Activated CD4-positive, CD25-positive, alpha-beta regulatory T cell treated with anti-CD3 and anti-CD28 coated beads, Interleukin-2, amount 50 U/mL, for 16 hours (primary cell): ENCODE results near the gene PPP1R13L.
A peak's percentile ranks its signal among the peaks of the same experiment; 100 is the strongest.

Experiments used
- DNase-seq: peaks from one replicate; pipeline ENCODE4 v3.0.0-alpha.2; 2020; ENCODE audit warnings: low read depth, low spot score

Gene PPP1R13L

DNA sequence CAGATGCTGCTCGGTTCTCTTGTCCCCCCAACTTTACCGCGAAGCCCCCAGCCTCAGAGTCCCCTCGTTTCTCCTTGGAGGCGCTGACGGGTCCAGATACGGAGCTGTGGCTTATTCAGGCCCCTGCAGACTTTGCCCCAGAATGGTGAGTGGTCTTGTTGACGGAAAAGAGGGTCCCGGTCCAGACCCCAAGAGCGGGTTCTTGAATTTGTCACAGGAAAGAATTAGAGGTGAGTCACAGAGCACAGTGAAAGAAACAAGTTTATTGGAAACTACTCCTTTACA is 2.2 kb upstream of the PPP1R13L start:
- DNase-seq, result no peak

DNA sequence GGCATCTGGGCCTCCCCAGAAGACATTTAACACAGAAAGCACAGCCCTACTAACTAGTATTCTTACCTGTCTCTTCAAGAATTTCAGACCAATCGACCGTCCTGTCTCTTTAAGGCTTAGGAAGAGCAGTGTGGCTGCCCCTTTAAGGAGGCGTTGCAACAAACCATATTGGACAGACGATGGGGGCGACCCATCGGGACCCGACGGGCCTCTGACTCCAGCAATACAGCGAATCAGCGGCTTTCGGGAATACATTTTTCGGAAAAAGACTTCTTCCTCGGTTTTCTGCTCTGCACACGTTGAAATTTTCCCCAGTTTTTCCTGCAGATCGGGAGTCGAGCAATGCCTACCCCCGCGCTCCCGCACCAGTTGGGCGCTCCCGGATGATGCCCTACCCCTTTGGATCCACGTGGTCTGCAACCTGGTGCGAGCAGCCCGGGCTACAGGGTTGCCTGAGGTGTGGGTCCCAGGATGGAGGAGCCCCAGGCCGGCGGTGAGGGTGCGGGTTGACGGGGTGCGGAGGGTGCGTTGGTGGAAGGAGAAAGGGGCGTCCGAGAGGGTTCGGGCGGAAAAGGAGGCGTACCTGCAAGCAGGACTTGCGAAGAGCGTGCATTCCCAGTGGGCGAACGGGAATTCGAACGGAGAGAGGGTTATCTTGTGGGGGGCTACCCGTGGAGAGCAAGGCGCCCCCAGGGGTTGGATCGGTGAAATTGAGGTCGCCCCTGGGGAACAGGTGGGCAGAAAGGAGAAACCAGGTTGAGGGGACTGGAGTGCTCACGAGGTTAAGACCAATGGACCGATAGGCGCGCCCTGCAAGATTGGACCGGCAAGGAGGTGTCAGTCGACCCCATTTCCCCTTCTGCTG is 1.6 kb upstream of the PPP1R13L start, which contains the start of gene POLR1G:
POLR1G (plus strand) TSS at position 419 of the 865 bp plus-strand sequence; CDS start at position 472, 53 bp downstream.
- DNase-seq, result peak; percentile 61

GRCh38 chr19:45405435-45406225 is 761 bp upstream of the PPP1R13L start:
- DNase-seq, result peak; percentile 76

GRCh38 chr19:45403781-45404556 is 900 bp downstream of the PPP1R13L start:
- peak; percentile 38 for DNase-seq

- no peak for DNase-seq
These were observed 1.6 kb downstream of the PPP1R13L start for GRCh38 chr19:45403272-45403671.

GRCh38 chr19:45402298-45403061 is 2.4 kb downstream of the PPP1R13L start:
- no peak for DNase-seq

DNA sequence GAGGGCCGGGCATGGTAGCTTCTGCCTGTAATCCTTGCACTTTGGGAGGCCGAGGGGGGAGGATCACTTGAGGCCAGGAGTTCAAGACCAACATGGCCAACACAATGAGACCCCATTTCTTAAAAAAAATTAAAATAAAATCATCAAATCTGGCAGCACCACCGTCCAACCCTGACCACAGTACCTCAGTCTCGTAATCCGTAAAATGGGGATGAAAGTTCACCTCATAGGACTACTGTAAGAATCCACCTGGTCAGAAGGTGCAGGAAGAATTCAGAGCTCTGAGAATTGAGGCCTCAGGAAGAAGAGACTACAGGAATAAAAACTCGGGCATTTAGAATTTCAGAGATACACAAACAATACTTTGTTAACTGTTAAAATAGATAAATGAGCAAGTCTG is 3.1 kb downstream of the PPP1R13L start:
- DNase-seq, result no peak

- DNase-seq, result no peak
These were observed 4.7 kb downstream of the PPP1R13L start for GRCh38 chr19:45400192-45400591.

GRCh38 chr19:45395821-45396617 is 8.8 kb downstream of the PPP1R13L start:
- no peak for DNase-seq

DNA sequence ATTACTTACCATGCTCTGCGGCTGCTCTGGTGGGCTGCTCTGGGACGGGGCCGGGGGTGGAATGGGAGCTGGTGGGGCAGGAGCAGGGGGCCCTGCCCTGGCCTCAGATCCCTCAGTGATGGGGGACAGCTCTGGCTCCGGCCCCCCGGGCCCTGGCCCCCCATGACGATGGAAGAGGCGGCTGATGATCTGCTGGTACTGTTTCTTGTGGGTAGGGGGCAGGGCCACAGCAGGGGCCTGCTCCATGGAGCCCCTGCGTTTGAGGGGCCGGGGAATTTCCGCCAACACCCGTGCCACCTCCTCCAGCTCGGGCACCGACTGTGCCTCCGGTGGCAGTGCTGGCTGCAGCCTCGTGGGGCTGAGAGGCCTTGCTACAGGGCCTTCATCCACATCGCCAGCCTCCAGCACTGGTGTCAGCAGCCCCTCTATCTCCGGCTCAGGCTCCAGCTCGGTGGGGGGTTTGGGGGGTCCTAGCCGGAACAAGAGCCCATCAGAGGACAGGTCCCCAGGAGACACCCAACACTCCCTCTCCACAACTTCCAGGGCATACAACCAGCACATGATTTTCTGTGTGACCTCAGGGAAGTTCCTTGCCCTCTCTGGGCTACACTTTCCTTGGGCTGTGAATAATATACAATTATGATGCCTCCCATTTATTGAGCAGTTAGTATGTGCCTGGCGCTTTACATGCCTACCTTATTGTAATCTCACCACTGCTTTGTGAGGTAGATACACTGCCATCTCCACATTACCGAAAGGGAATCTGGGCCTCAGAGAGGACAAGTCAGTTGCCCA is 12.8 kb downstream of the PPP1R13L start:
- DNase-seq, result no peak

DNA sequence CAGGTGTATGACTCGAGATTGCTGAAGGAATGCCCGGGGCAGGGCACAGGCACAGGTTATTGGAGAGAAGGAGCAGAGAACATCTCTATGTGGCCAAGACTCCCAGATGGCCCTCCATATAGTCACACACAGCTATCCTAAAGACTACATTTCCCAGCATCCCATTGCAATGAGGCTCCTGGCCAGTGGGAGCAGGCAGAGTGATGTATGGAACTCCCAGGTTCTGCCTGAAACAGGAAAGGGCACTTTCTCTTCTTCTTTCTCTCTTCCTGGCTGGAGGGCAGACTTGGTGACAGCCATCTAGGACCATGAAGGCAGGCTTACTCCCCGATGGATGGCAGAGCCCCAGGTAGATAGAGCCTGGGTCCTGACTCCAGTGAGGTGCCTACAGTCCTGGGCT is 13.5 kb downstream of the PPP1R13L start:
- DNase-seq, result no peak

DNA sequence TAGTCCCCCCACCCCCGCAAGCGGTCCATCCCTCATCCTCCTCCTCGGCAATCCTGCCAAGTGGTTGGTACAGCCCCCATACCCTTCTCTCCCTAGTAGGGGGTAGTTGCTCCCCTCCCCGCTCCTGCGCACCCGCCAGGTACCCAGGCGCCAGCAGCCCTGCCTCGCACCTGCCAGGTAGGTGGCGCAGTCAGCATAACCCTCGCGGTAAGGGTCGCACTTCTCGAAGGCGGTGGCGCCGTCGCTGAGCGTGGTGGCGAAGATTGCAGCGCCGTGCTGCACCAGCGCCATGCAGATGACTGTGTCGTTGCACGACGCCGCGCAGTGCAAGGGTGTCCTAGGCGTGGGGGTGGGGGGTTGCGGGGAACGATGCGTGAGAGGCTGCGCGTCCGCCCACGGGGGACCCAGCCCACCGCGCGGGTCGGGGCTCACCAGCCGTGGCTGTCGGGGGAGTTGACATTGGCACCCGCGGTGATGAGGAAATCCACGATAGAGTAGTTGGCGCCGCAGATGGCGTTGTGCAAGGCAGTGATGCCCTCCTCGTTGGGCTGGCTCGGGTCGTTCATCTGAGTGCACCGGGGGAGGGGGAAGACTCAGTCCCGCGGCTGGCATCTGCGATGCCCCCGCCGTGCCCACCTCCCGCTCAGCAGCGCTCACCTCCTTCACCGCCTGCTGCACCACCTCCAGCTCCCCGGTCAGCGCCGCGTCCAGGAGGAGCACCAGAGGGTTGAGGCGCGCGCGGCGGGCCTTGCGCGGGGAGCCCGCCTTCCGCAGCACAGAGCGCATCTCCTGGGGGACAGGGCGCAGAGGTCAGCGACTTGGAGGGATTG is 19.3 kb downstream of the PPP1R13L start:
- DNase-seq, result no peak

DNA sequence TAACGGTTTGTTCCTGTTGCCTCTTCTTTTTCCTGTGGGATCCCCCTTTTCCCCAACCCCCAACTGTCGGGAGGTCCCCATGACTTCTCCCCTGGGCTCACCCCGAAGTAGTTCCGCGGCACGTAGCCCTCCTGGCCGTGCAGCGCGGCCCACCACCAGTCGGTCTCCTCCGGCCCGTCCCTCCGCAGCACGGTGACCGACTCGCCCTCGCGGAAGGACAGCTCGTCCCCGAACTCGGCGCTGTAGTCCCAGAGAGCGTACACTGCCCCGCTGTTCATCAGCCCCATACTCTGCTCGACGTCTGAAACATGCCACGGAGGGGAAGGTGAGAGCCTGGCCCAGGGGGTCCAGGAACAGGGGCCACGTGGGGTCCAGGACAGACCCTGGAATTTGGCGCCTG is 22.4 kb downstream of the PPP1R13L start:
- no peak for DNase-seq

DNA sequence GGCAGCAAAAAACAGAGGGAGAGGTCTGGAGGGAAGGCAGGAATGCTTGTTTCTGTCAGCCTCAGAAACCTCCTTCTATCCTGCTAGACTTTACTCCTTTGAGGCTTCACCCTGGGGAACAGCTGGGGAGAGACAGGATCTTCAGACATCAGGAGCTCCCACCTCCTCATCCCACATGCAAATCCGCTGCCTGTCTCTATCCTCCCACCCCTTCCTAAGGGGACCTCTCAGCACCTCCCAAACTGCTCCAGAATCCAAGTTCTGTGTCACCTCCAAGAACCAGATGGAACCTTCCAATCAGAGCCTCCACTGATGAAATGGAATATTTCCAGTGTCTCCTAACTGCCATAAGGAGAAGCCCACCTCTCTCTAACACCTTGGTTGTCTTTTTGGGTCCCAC is 24.8 kb downstream of the PPP1R13L start:
- no peak for DNase-seq

DNA sequence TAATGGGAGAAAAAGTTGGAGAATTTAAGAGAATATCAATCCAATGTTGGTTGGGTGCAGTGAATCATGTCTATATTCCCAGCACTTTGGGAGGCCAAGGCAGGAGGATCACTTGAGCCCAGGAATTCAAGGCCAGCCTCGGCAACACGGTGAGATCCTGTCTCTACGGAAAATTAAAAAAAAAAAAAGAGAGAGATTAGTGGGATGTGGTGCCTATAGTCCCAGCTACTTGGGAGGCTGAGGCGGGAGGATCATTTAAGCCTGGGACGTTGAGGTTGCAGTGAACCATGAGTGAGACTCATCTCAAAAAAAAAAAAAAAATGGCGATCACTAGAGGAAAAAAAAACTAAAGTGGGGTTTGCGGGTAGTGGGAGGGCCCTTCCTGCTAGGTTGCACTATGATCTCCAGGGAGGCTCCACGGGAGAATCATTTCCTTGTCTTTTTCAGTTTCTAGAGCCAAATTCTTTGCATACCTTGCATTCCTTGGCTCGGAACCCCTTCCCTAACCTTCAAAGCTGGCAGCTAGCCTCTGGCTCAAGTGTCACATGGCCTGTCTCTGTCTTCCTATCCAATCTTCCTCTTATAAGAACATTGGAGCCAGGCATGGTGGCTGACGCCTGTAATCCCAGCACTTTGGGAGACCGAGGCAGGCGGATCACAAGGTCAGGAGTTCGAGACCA is 28.7 kb downstream of the PPP1R13L start:
- no peak for DNase-seq

DNA sequence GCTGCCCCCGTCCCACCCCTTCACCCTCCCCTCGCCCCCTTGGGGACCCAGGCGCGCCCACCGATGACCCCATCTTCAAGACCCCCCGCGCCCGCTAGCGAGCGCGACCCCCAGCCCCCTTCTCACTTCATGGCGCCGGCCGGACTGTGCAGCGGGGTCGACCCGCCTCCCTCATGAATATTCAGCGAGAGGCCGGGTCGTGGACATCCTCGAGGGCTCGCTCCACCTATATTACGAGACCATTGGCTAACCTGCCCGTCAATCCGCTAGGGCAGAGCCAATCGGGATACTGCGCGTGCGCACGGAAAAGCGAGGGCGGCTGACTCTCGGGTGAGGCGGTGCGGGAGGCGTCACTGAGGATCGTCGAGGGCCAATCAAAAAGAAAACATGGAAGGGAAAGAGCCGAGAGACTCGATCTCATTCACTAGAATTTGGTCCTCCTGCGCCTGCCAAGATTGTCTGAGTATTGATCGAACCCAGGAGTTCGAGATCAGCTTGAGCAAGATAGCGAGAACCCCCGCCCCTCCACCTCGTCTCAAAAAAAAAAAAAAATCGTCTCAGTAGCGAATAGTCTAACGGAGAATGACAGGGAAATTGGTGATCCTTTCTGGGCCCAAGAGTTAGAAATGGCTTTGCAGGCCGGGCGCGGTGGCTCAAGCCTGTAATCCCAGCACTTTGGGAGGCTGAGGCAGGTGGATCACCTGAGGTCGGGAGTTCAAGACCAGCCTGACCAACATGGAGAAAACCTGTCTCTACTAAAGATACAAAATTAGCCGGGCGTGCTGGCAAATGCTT is 34.3 kb downstream of the PPP1R13L start, which contains the start of gene ERCC2:
ERCC2 (minus strand) TSS at position 164 of the 795 bp plus-strand sequence; CDS start at position 131, 33 bp downstream.
- peak; percentile 100 for DNase-seq

GRCh38 chr19:45368737-45369340 is 36.0 kb downstream of the PPP1R13L start:
- DNase-seq, result no peak
